A549 (cell line): ENCODE results near the gene CARNS1. TPM values are rescaled to one million over a fixed set of nuclear protein-coding genes. Genes with fewer than 3 reads are reported as not detected.

Experiments
- ATAC-seq, 2 experiments: fragments of 200-7000 bp in 1 of 2; fragments of >200 bp in 1 of 2; cut with Nextera tagmentation in 1 of 2; cut with Tn5 transposase in 1 of 2; 3 replicates each; pipeline versions ENCODE4 v1.8.0 to v1.9.1; 2018 to 2020; ENCODE audit warnings: mild to moderate bottlenecking in 1 of 2, moderate library complexity in 1 of 2
- CTCF ChIA-PET: fragments of 300-600 bp; sonication (Branson Sonifier 250); formaldehyde crosslinking; extraction: SDS; loops from one replicate; lab custom pipeline; 2021; ENCODE audit warnings: antibody characterized with exemption, inconsistent platforms; lab: Yijun Ruan, JAX
- POLR2A ChIA-PET: fragments of 350-600 bp; formaldehyde crosslinking; extraction: SDS; loops from one replicate; lab custom pipeline; 2021; ENCODE audit warnings: antibody characterized with exemption, inconsistent platforms; lab: Yijun Ruan, JAX
- DNase-seq, 2 experiments: peaks; one replicate each; pipeline versions ENCODE4 v3.0.0 to v3.0.0-alpha.2; 2011 to 2016; ENCODE audit warnings: low read depth in 1 of 2, low spot score in 1 of 2
- FAIRE-seq: peaks from 2 replicates; lab custom pipeline; 2011; peaks lifted over from hg19 to GRCh38; lab: Jason Lieb, UNC
- H3K27ac ChIP-seq, 2 experiments: fragments of >200 bp; sonication (Bioruptor Twin); formaldehyde crosslinking; 3 replicates each; pipeline ENCODE4 v1.5.1; 2016 to 2017
- H3K4me1 ChIP-seq: fragments of >200 bp; sonication (Bioruptor Twin); formaldehyde crosslinking; 3 replicates; pipeline ENCODE4 v1.6.1; 2016
- H3K4me2 ChIP-seq: fragments of >200 bp; sonication (Bioruptor Twin); formaldehyde crosslinking; 3 replicates; pipeline ENCODE4 v1.6.1; 2016
- H3K4me3 ChIP-seq: fragments of >200 bp; sonication (Bioruptor Twin); formaldehyde crosslinking; 3 replicates; pipeline ENCODE4 v1.5.1; 2016
- H3K9me3 ChIP-seq: fragments of >200 bp; sonication (Bioruptor Twin); formaldehyde crosslinking; 3 replicates; pipeline ENCODE4 v1.6.1; 2016
- CBX2 ChIP-seq: fragments of 200-600 bp; sonication (generic); IDR thresholded peaks from 2 replicates; pipeline ENCODE4 v1.6.1; 2016; ENCODE audit warnings: low read depth, mild to moderate bottlenecking, borderline replicate concordance
- CBX8 ChIP-seq: fragments of 200-600 bp; sonication (generic); IDR thresholded peaks from 2 replicates; pipeline ENCODE4 v1.6.1; 2016
- CEBPB ChIP-seq, 2 experiments: fragments of >200 bp in 1 of 2; sonication (Bioruptor Twin) in 1 of 2; formaldehyde crosslinking in 1 of 2; IDR thresholded peaks; 2 replicates each; pipeline ENCODE4 v1.6.1; 2012 to 2016
- CHD4 ChIP-seq: fragments of 200-600 bp; sonication (generic); IDR thresholded peaks from 2 replicates; pipeline ENCODE4 v1.6.1; 2016; ENCODE audit warnings: antibody characterized with exemption, mild to moderate bottlenecking, borderline replicate concordance
- EHF ChIP-seq: fragments of 250-450 bp; sonication (Bioruptor Pico); IDR thresholded peaks from 2 replicates; pipeline ENCODE4 v1.5.0; 2020; ENCODE audit warnings: mild to moderate bottlenecking
- FOSB ChIP-seq: fragments of 250-450 bp; sonication (Bioruptor Pico); IDR thresholded peaks from 2 replicates; pipeline ENCODE4 v1.5.0; 2020; ENCODE audit warnings: mild to moderate bottlenecking, moderate library complexity
- HOXB13 ChIP-seq: fragments of 250-450 bp; sonication (Bioruptor Pico); IDR thresholded peaks from 2 replicates; pipeline ENCODE4 v1.5.0; 2020; ENCODE audit warnings: low read depth, mild to moderate bottlenecking, moderate library complexity
- JUN ChIP-seq, 2 experiments: fragments of >200 bp; sonication (Bioruptor Twin); formaldehyde crosslinking; IDR thresholded peaks; 2 replicates in 1 of 2; 3 replicates in 1 of 2; pipeline ENCODE4 v1.6.1; 2016 to 2017
- MAFK ChIP-seq: fragments of 450-650 bp; IDR thresholded peaks from 2 replicates; pipeline ENCODE4 v1.6.1; 2014; ENCODE audit not compliant: partially characterized antibody
- MYC ChIP-seq: IDR thresholded peaks from 2 replicates; pipeline ENCODE4 v1.6.1; 2012; ENCODE audit warnings: mild to moderate bottlenecking, inconsistent platforms, low read length, improper control_type of control experiment, borderline replicate concordance
- NFE2L2 ChIP-seq: fragments of 150-350 bp; conservative IDR thresholded peaks from 2 replicates; pipeline ENCODE4 v1.6.1; 2014; ENCODE audit warnings: low read length
- NR3C1 ChIP-seq: fragments of >200 bp; sonication (Bioruptor Twin); formaldehyde crosslinking; IDR thresholded peaks from 3 replicates; pipeline ENCODE4 v1.6.1; 2017
- POLR2A ChIP-seq: IDR thresholded peaks from 2 replicates; pipeline ENCODE4 v1.6.1; 2012; ENCODE audit warnings: mild to moderate bottlenecking, low read length
- REST ChIP-seq: fragments of 200-600 bp; sonication (generic); IDR thresholded peaks from 2 replicates; pipeline ENCODE4 v1.6.1; 2016; ENCODE audit warnings: antibody characterized with exemption, mild to moderate bottlenecking, moderate library complexity
- RNF2 ChIP-seq: fragments of 200-600 bp; sonication (generic); IDR thresholded peaks from 2 replicates; pipeline ENCODE4 v1.6.1; 2016; ENCODE audit warnings: low read depth, mild to moderate bottlenecking, antibody characterized with exemption, moderate library complexity, borderline replicate concordance
- WGBS: methylation state at CpG from one replicate; pipeline ENCODE4 v1.1.6; 2017; ENCODE audit errors: missing lambda C conversion rate; 5-methylcytosine and 5-hydroxymethylcytosine counted together
- polyA plus RNA-seq, 4 experiments: library from polyadenylated mRNA; depleted of rRNA in 3 of 4; stranded (reverse); fragments of >200 nt; fragmentation: RNase III in 1 of 4; extraction: RNeasy Plus Mini Kit Qiagen cat#74134 plus additional on column Dnase treatment in 1 of 4; gene quantifications; 2 replicates in 3 of 4; 3 replicates in 1 of 4; pipeline ENCODE4 v1.2.3, GENCODE V29; 2011 to 2017
- TF ChIP-seq, protein P1 (sequence below): fragments of 150-350 bp; IDR thresholded peaks from 2 replicates; pipeline ENCODE4 v1.6.1; 2014; ENCODE audit warnings: low read depth, mild to moderate bottlenecking, low read length
- TF ChIP-seq, protein P2 (sequence below): fragments of 250-450 bp; sonication (Bioruptor Pico); IDR thresholded peaks from 2 replicates; pipeline ENCODE4 v1.5.0; 2020; ENCODE audit warnings: low read depth, mild to moderate bottlenecking, moderate library complexity
- TF ChIP-seq, protein P3 (sequence below): fragments of >200 bp; sonication (Bioruptor Twin); formaldehyde crosslinking; IDR thresholded peaks from 2 replicates; pipeline ENCODE4 v1.6.1; 2016
- TF ChIP-seq, protein P4 (sequence below): IDR thresholded peaks from 2 replicates; pipeline ENCODE4 v1.6.1; 2012; ENCODE audit warnings: low read depth, borderline replicate concordance

CARNS1 gene
- polyA plus RNA-seq, 2 of the 4 experiments (the other 2 are of a cell fraction): 0.08 to 0.10 TPM

DNA sequence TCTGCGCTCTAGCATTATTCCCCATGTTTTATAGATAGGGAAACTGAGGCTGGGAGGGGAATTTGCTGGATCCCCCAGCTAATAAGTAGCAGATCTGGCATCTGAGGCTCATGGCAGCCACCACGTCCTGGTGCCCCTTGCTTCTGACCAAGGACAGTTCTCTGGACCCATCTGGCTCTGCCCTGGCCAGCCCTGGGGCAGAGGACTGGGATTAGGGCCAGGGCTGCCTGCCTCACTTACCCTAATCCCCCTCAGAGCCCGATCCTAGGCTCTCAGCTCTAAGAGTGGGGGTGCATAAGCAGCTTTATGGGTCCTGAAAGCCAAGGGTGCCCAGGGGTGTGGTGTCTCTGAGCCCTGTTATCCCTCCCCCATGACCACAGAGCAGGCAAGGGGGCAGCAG is 39.6 kb downstream of the CARNS1 start, which contains the start of gene CABP4:
TSS of gene CABP4 (plus strand) at position 301 of the 400 bp plus-strand sequence. CDS start at position 371, 70 bp downstream.
- Histone ChIP-seq H3K27ac (no peak within 1 kb of the TSS), H3K4me1 (no peaks in the 10 kb centered on the region), H3K4me2 (no peak within 1 kb of the TSS), H3K9me3 (no peaks in the 10 kb centered on the region), H3K4me3 (no peak within 1 kb of the TSS)
- ChIA-PET POLR2A (no interaction called here), CTCF (interaction anchor here (2.1 kb wide), 1 partner anchor 13 kb away, joined by 5 read pairs; no protein-coding TSS in a partner anchor)
- TF ChIP-seq POLR2A (no peak), FOSB (CRISPR knock-in tag) (no peak), CBX8 (no peak), MAFK (no peak), REST (no peak)
- TF ChIP-seq, protein P1, sequence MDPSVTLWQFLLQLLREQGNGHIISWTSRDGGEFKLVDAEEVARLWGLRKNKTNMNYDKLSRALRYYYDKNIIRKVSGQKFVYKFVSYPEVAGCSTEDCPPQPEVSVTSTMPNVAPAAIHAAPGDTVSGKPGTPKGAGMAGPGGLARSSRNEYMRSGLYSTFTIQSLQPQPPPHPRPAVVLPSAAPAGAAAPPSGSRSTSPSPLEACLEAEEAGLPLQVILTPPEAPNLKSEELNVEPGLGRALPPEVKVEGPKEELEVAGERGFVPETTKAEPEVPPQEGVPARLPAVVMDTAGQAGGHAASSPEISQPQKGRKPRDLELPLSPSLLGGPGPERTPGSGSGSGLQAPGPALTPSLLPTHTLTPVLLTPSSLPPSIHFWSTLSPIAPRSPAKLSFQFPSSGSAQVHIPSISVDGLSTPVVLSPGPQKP: no peak
- ATAC-seq (no peak), DNase-seq (no peak), FAIRE-seq (no peak)
- WGBS: 81% methylated on average over 2 of the region's 3 CpGs

DNA sequence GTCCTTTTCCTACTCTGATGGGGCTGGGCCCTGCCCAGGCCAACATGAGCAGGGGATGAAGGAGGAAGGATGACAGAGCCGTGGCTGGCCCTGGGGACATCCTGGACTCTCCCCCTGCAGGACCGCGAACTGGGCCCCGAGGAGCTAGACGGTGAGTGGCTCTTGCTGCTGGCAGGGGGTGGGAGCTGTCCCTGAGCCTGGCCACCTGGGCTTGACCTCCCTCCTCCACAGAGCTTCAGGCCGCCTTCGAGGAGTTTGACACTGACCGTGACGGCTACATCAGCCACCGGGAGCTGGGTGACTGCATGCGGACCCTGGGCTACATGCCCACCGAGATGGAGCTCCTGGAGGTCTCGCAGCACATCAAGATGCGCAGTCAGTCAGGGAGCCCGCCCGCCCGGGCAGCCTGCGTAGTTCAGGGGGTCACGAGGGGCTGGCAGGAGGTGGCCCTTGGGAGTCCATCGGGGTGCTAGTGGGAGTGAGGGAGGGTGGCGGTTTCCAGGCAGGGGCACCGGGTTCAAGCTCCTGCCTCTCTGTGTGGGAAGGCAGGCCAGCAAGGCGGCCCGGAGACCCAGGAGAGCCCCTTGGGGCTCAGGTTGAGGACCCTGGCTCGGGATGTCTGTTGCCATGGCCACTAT is 40.7 kb downstream of the CARNS1 start:
- TF ChIP-seq, protein P2, sequence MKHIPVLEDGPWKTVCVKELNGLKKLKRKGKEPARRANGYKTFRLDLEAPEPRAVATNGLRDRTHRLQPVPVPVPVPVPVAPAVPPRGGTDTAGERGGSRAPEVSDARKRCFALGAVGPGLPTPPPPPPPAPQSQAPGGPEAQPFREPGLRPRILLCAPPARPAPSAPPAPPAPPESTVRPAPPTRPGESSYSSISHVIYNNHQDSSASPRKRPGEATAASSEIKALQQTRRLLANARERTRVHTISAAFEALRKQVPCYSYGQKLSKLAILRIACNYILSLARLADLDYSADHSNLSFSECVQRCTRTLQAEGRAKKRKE (CRISPR knock-in tag): no peak
- TF ChIP-seq CBX2: no peak
- TF ChIP-seq, protein P3, sequence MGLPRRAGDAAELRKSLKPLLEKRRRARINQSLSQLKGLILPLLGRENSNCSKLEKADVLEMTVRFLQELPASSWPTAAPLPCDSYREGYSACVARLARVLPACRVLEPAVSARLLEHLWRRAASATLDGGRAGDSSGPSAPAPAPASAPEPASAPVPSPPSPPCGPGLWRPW: no peak
- TF ChIP-seq JUN (IDR thresholded peaks at IDR 0.05): no peak
- TF ChIP-seq CHD4: no peak
- no peak for TF ChIP-seq CEBPB (IDR thresholded peaks at IDR 0.05)
- TF ChIP-seq FOSB (CRISPR knock-in tag): no peak
- no peak for TF ChIP-seq MYC
- no peak for TF ChIP-seq POLR2A
- TF ChIP-seq RNF2: no peak
- no peak for TF ChIP-seq NFE2L2
- TF ChIP-seq, protein P4, sequence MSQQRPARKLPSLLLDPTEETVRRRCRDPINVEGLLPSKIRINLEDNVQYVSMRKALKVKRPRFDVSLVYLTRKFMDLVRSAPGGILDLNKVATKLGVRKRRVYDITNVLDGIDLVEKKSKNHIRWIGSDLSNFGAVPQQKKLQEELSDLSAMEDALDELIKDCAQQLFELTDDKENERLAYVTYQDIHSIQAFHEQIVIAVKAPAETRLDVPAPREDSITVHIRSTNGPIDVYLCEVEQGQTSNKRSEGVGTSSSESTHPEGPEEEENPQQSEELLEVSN: no peak
- no peak for TF ChIP-seq NR3C1
- TF ChIP-seq MAFK: no peak
- no peak for TF ChIP-seq HOXB13
- no peak for TF ChIP-seq EHF
- peak; percentile 23 to 24; a peak in 2 of 6 replicates for ATAC-seq
- Histone ChIP-seq H3K4me1 (no peaks in the 10 kb centered on the region), H3K4me2 (no peak overlapping the region), H3K9me3 (no peaks in the 10 kb centered on the region), H3K27ac (no peak overlapping the region), H3K4me3 (no peak overlapping the region)
- 69% methylated on average over 16 of the region's 25 CpGs for WGBS
- FAIRE-seq: no peak
- DNase-seq: no peak
- ChIA-PET CTCF (interaction anchor here (0.9 to 2.1 kb wide), 3 partner anchors 12 to 69 kb away, joined by 3 to 5 read pairs (median 4); no protein-coding TSS in a partner anchor), POLR2A (no interaction called here)
